AG10803 (cell line): ENCODE results near the gene VPS35.

Experiments
- DNase-seq: peaks from one replicate; pipeline ENCODE4 v3.0.0; 2010; ENCODE audit warnings: low read depth
- H3K4me3 ChIP-seq: 2 replicates; pipeline ENCODE4 v1.5.1; 2011; ENCODE audit warnings: mild to moderate bottlenecking, low read length, control low read depth
- CTCF ChIP-seq: conservative IDR thresholded peaks from 2 replicates; pipeline ENCODE4 v1.5.1; 2011; ENCODE audit warnings: mild to moderate bottlenecking, low read length, control low read depth, inconsistent platforms

The VPS35 gene

GRCh38 chr16:46688654-46689364, at the start of gene VPS35:
Gene VPS35 (minus strand): TSS chr16:46689178. CDS start chr16:46689133, 45 bp downstream.
- peak within 1 kb of the TSS; percentile 96 for H3K4me3 ChIP-seq
- peak; percentile 98 for DNase-seq
- 0 out of 2 replicates have a peak, but pooled peaks have one; percentile 32 for TF ChIP-seq CTCF

GRCh38 chr16:46737621-46738214, 48.7 kb upstream of the VPS35 start:
- no peak for TF ChIP-seq CTCF
- H3K4me3 ChIP-seq, result no peak overlapping the region
- DNase-seq, result no peak

GRCh38 chr16:46736695-46737094, 47.7 kb upstream of the VPS35 start:
- H3K4me3 ChIP-seq, result no peak overlapping the region
- no peak for DNase-seq
- TF ChIP-seq CTCF, result no peak

GRCh38 chr16:46733319-46733830, 44.4 kb upstream of the VPS35 start:
- H3K4me3 ChIP-seq, result no peak overlapping the region
- no peak for TF ChIP-seq CTCF
- no peak for DNase-seq

- no peak for TF ChIP-seq CTCF
- no peak for DNase-seq
- H3K4me3 ChIP-seq, result no peak overlapping the region
These were observed 43.6 kb upstream of the VPS35 start for GRCh38 chr16:46732561-46732960.

GRCh38 chr16:46731691-46732555, 42.9 kb upstream of the VPS35 start:
- no peak for TF ChIP-seq CTCF

More at GRCh38 chr16:46731691-46732555, 42.9 kb upstream of the VPS35 start:
- no peak for DNase-seq
- H3K4me3 ChIP-seq, result no peak overlapping the region
